ENCODE results near the gene MYEF2. TPM values are rescaled to one million over a fixed set of nuclear protein-coding genes. Genes with fewer than 3 reads are reported as not detected.

MYEF2 gene
- total and polyA plus RNA-seq, 10 of the 15 experiments (the other 5 are each of a cell fraction or from before 2014, with no cell fraction given): 9.2 to 47.0 (median 19.9) TPM

GRCh38 chr15:48143856-48144255, 34.2 kb downstream of the MYEF2 start:
- ATAC-seq: no peak
- FAIRE-seq: no peak
- TF ChIP-seq IKZF1 (conservative IDR thresholded peaks at IDR 0.05) (no peak), ATF3 (IDR thresholded peaks at IDR 0.05; ENCODE audit: borderline replicate concordance, extremely low read depth, low read depth, low read length) (no peak), MXI1 (IDR thresholded peaks at IDR 0.05; ENCODE audit: low read depth, low read length) (no peak), ZNF24 (IDR thresholded peaks at IDR 0.05) (no peak), ZNF384 (IDR thresholded peaks at IDR 0.05; ENCODE audit: borderline replicate concordance, low read depth, low read length) (no peak), ZBTB40 (IDR thresholded peaks at IDR 0.05; ENCODE audit: borderline replicate concordance) (no peak), CHD2 (IDR thresholded peaks at IDR 0.05; ENCODE audit: borderline replicate concordance, low read depth, low read length) (no peak), ATF7 (IDR thresholded peaks at IDR 0.05; ENCODE audit: low read depth) (no peak), ESRRA (IDR thresholded peaks at IDR 0.05; ENCODE audit: low read length) (no peak), KAT2A (conservative IDR thresholded peaks at IDR 0.05; ENCODE audit: control insufficient read depth, low read depth, low read length) (no peak), RELA (IDR thresholded peaks at IDR 0.05; ENCODE audit: borderline replicate concordance, partially characterized antibody) (no peak), CBX5 (IDR thresholded peaks at IDR 0.05; ENCODE audit: low read depth) (no peak), STAT3 (IDR thresholded peaks at IDR 0.05; ENCODE audit: low read depth, low read length) (no peak), BHLHE40 (IDR thresholded peaks at IDR 0.05; ENCODE audit: borderline replicate concordance in 1 of 2, low read depth in 2 of 2, low read length in 1 of 2) (no peak), SP1 (IDR thresholded peaks at IDR 0.05; ENCODE audit: low read depth, low read length) (no peak), ATF2 (IDR thresholded peaks at IDR 0.05; ENCODE audit: low read length) (no peak), BCLAF1 (IDR thresholded peaks at IDR 0.05) (no peak)

More at GRCh38 chr15:48143856-48144255, 34.2 kb downstream of the MYEF2 start:
- Histone ChIP-seq H3K79me2 (ENCODE audit: control insufficient read depth, insufficient read depth, low read length) (no peaks in the 10 kb centered on the region), H3K27ac (ENCODE audit: control insufficient read depth, insufficient read depth) (no peak overlapping the region), H3K4me3 (no peak overlapping the region), H3K27me3 (replicated peaks in 1 of 2; ENCODE audit: control insufficient read depth in 2 of 2, insufficient read depth in 2 of 2, low read length in 1 of 2) (no peaks in the 10 kb centered on the region), H3K36me3 (ENCODE audit: control insufficient read depth in 2 of 2, insufficient read depth in 2 of 2, low read length in 1 of 2) (no peaks in the 10 kb centered on the region), H4K20me1 (ENCODE audit: control insufficient read depth, insufficient read depth) (no peaks in the 10 kb centered on the region), H3K9ac (ENCODE audit: control insufficient read depth, insufficient read depth, low read length) (no peak overlapping the region), H2AFZ (ENCODE audit: control insufficient read depth, low read depth, low read length) (no peak overlapping the region), H3K9me3 (replicated peaks; ENCODE audit: control insufficient read depth, insufficient read depth, low read length) (no peaks in the 10 kb centered on the region), H3K4me1 (ENCODE audit: control insufficient read depth, insufficient read depth, low read length) (peaks cover 4% of the 10 kb centered on the region; the same call in 1 of the 2 replicates), H3K4me2 (ENCODE audit: control insufficient read depth, insufficient read depth) (no peak overlapping the region)
- POLR2A ChIA-PET: no interaction called here
- intact Hi-C loops (cut with micrococcal nuclease; ENCODE audit: unreplicated experiment) (no loop called here), in situ Hi-C loops (cut with MboI) (no loop called here)
- RAD21 ChIA-PET (ENCODE audit: unreplicated experiment): no interaction called here
- DNase-seq (ENCODE audit: low read depth, low spot score): no peak
- SMC1A ChIA-PET (ENCODE audit: uncharacterized antibody, unreplicated experiment): interaction anchor here (1.2 kb wide), 1 partner anchor 18 kb away, joined by 4 read pairs; no protein-coding TSS in a partner anchor
- WGBS (ENCODE audit: insufficient coverage, insufficient replicate concordance, low lambda C conversion rate, missing lambda C conversion rate): 100% methylated on average over 1 of the region's 1 CpG
- CTCF ChIA-PET: no interaction called here
- no TSS peak for BruUV-seq (replicated peaks)
